Liver (tissue), 9 donors: ENCODE measurements around the gene LKAAEAR1. TPM values are rescaled to one million over a fixed set of nuclear protein-coding genes. Genes with fewer than 3 reads are reported as not detected.

ENCODE experiments used
- DNase-seq: peaks from one replicate; pipeline ENCODE4 v3.0.0-alpha.2; 2017; ENCODE audit warnings: low spot score
- H3K27ac ChIP-seq, 2 donors: one replicate each; pipeline ENCODE4 v1.7.0; 2013; ENCODE audit warnings: inconsistent platforms in 2 of 2, low read length in 2 of 2, control low read depth in 1 of 2, low read depth in 1 of 2, mild to moderate bottlenecking in 1 of 2
- H3K27me3 ChIP-seq, 4 donors: one replicate each; pipeline versions ENCODE4 v1.6.1 to v1.7.0; 2013; ENCODE audit warnings: low read length in 3 of 4, inconsistent platforms in 1 of 4, mild to moderate bottlenecking in 1 of 4, moderate library complexity in 1 of 4; ENCODE audit not compliant: control insufficient read depth in 4 of 4, insufficient read depth in 4 of 4
- H3K36me3 ChIP-seq, 4 donors: one replicate each; pipeline versions ENCODE4 v1.6.1 to v1.7.0; 2013; ENCODE audit warnings: low read length in 3 of 4, mild to moderate bottlenecking in 3 of 4, low read depth in 1 of 4, moderate library complexity in 1 of 4; ENCODE audit not compliant: control insufficient read depth in 4 of 4, insufficient read depth in 3 of 4
- H3K4me1 ChIP-seq, 4 donors: one replicate each; pipeline versions ENCODE4 v1.6.1 to v1.7.0; 2013; ENCODE audit warnings: low read length in 3 of 4, mild to moderate bottlenecking in 3 of 4, moderate library complexity in 1 of 4; ENCODE audit not compliant: control insufficient read depth in 4 of 4, insufficient read depth in 4 of 4
- H3K4me3 ChIP-seq, 3 donors: one replicate each; pipeline versions ENCODE4 v1.6.1 to v1.7.0; 2013; ENCODE audit warnings: low read length in 3 of 3, control low read depth in 1 of 3, low read depth in 1 of 3, mild to moderate bottlenecking in 1 of 3
- H3K9ac ChIP-seq, 2 donors: one replicate each; pipeline ENCODE4 v1.7.0; 2013; ENCODE audit warnings: low read length in 2 of 2, mild to moderate bottlenecking in 2 of 2, moderate library complexity in 2 of 2, control low read depth in 1 of 2, low read depth in 1 of 2
- H3K9me3 ChIP-seq, 4 donors: one replicate each; pipeline versions ENCODE4 v1.6.1 to v1.7.0; 2013; ENCODE audit warnings: low read length in 3 of 4; ENCODE audit not compliant: control insufficient read depth in 4 of 4
- ATF3 ChIP-seq: IDR thresholded peaks from 2 replicates; pipeline ENCODE4 v1.6.1; 2016; ENCODE audit warnings: antibody characterized with exemption
- CTCF ChIP-seq: fragments of 150-350 bp; IDR thresholded peaks from 2 replicates; pipeline ENCODE4 v1.5.1; 2017; ENCODE audit warnings: improper control_type of control experiment, low read depth, low read length; ENCODE audit not compliant: missing input control
- EGR1 ChIP-seq, 2 donors: IDR thresholded peaks; 2 replicates each; pipeline ENCODE4 v1.6.1; 2016 to 2018; ENCODE audit warnings: antibody characterized with exemption in 2 of 2, low read depth in 2 of 2
- FOXA1 ChIP-seq: IDR thresholded peaks from 2 replicates; pipeline ENCODE4 v1.6.1; 2016; ENCODE audit warnings: antibody characterized with exemption
- FOXA2 ChIP-seq: IDR thresholded peaks from 2 replicates; pipeline ENCODE4 v1.6.1; 2016; ENCODE audit warnings: antibody characterized with exemption
- GABPA ChIP-seq, 2 donors: IDR thresholded peaks in 1 of 2; conservative IDR thresholded peaks in 1 of 2; 2 replicates each; pipeline ENCODE4 v1.6.1; 2016; ENCODE audit warnings: antibody characterized with exemption in 2 of 2, mild to moderate bottlenecking in 1 of 2, moderate library complexity in 1 of 2
- HNF4G ChIP-seq: IDR thresholded peaks from 2 replicates; pipeline ENCODE4 v1.6.1; 2016; ENCODE audit warnings: antibody characterized with exemption
- JUND ChIP-seq, 2 donors: IDR thresholded peaks; 2 replicates each; pipeline ENCODE4 v1.6.1; 2016; ENCODE audit warnings: antibody characterized with exemption in 2 of 2
- MAX ChIP-seq: IDR thresholded peaks from 2 replicates; pipeline ENCODE4 v1.6.1; 2016; ENCODE audit warnings: antibody characterized with exemption
- NR2F2 ChIP-seq: IDR thresholded peaks from 2 replicates; pipeline ENCODE4 v1.6.1; 2016; ENCODE audit warnings: antibody characterized with exemption
- REST ChIP-seq: IDR thresholded peaks from 2 replicates; pipeline ENCODE4 v1.6.1; 2016; ENCODE audit warnings: antibody characterized with exemption, mild to moderate bottlenecking
- RXRA ChIP-seq, 2 donors: IDR thresholded peaks; 2 replicates each; pipeline ENCODE4 v1.6.1; 2017 to 2018; ENCODE audit warnings: antibody characterized with exemption in 2 of 2, mild to moderate bottlenecking in 1 of 2
- SP1 ChIP-seq: IDR thresholded peaks from 2 replicates; pipeline ENCODE4 v1.6.1; 2018; ENCODE audit warnings: antibody characterized with exemption, mild to moderate bottlenecking
- YY1 ChIP-seq: IDR thresholded peaks from 2 replicates; pipeline ENCODE4 v1.6.1; 2016; ENCODE audit warnings: antibody characterized with exemption, mild to moderate bottlenecking
- ZBTB33 ChIP-seq: IDR thresholded peaks from 2 replicates; pipeline ENCODE4 v1.6.1; 2016; ENCODE audit warnings: antibody characterized with exemption
- WGBS: extraction: QIAGEN DNeasy Blood & Tissue Kit; methylation state at CpG from one replicate; pipeline ENCODE4 v1.1.7; 2013; 5-methylcytosine and 5-hydroxymethylcytosine counted together
- polyA plus RNA-seq, 2 donors: library from polyadenylated mRNA; stranded (reverse) in 1 of 2; unstranded in 1 of 2; fragments of 200-250 nt in 1 of 2; fragments of >200 nt in 1 of 2; fragmentation: Nextera tagmentation in 1 of 2; extraction: Ambion mirVana in 1 of 2; gene quantifications; one replicate each; pipeline versions ENCODE4 v1.2.1 to v1.2.3, GENCODE V29; 2013 to 2015
- total RNA-seq, 2 donors: library from RNA; depleted of rRNA; stranded (reverse); fragments of >200 nt; gene quantifications; one replicate each; pipeline ENCODE4 v1.2.3, GENCODE V29; 2014
- donor health status: healthy.
- donor health status: healthy.
- donor health status: healthy.
- donor health status: healthy.
- donor health status: healthy.

Gene LKAAEAR1
- total and polyA plus RNA-seq, 4 donors: 0.08 TPM; not detected in 3

- whole genome bisulfite sequencing: 85% methylated on average over 18 of the region's 18 CpGs
- no peak for DNase-seq
- Histone ChIP-seq H3K9ac (no peak overlapping the region), H3K36me3 (no peaks in the 10 kb centered on the region), H3K4me3 (no peak overlapping the region), H3K27me3 (no peaks in the 10 kb centered on the region), H3K9me3 (no peaks in the 10 kb centered on the region), H3K27ac (no peak overlapping the region), H3K4me1 (no peaks in the 10 kb centered on the region)
- no peak for TF ChIP-seq ATF3
- TF ChIP-seq SP1: no peak
- TF ChIP-seq GABPA (IDR thresholded peaks at IDR 0.05 in 1 of 2, conservative IDR thresholded peaks at IDR 0.05 in 1 of 2): no peak
- no peak for TF ChIP-seq HNF4G
- TF ChIP-seq REST: no peak
- TF ChIP-seq FOXA2: no peak
- TF ChIP-seq YY1: no peak
- TF ChIP-seq MAX: no peak
- TF ChIP-seq NR2F2: no peak
Observed at GRCh38 chr20:64112691-64113443, 28.7 kb upstream of the LKAAEAR1 start.

GRCh38 chr20:64111841-64112641, 27.8 kb upstream of the LKAAEAR1 start:
- no peaks in the 10 kb centered on the region for H3K36me3 ChIP-seq
- no peak for DNase-seq
- no peaks in the 10 kb centered on the region for H3K27me3 ChIP-seq
- no peak overlapping the region for H3K27ac ChIP-seq
- no peak overlapping the region for H3K9ac ChIP-seq
- no peaks in the 10 kb centered on the region for H3K4me1 ChIP-seq
- WGBS: 79% methylated on average over 19 of the region's 19 CpGs
- TF ChIP-seq FOXA1 (no peak), RXRA (IDR thresholded peaks at IDR 0.05) (no peak), GABPA (IDR thresholded peaks at IDR 0.05 in 1 of 2, conservative IDR thresholded peaks at IDR 0.05 in 1 of 2) (no peak), EGR1 (IDR thresholded peaks at IDR 0.05; ENCODE audit: low read depth in 2 of 2) (no peak), JUND (IDR thresholded peaks at IDR 0.05) (no peak), CTCF (no peak), NR2F2 (no peak), ZBTB33 (no peak)
- no peaks in the 10 kb centered on the region for H3K9me3 ChIP-seq
- no peak overlapping the region for H3K4me3 ChIP-seq
